Measurements from ENCODE around the gene LMO4. TPM values are rescaled to one million over a fixed set of nuclear protein-coding genes. Genes with fewer than 3 reads are reported as not detected.

The LMO4 gene
- total and polyA plus RNA-seq, 10 of the 15 experiments (the other 5 are each of a cell fraction or from before 2014, with no cell fraction given) = 3.8 to 76.6 (median 20.7) TPM

DNA sequence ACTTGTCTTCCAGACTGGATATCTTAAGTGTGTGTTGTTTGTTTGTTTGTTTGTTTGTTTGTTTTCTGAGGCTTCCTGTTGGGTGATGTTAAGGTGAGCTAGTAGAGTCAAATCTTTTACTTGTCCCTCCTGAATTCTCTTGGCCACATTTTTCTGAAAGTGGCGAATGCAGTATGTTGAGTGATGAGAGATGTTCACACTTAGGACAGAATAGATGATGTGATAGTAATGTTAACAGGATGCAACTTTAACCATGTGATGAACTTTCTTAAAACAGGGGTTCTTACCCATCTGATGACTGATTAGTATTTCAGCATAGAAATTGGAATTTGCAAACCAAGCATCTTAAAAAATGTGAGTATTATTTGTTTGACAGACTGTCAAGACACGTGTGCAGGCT, 40.2 kb downstream of the LMO4 start (continued):
- TF ChIP-seq ATF3 (IDR thresholded peaks at IDR 0.05; ENCODE audit: borderline replicate concordance, extremely low read depth, low read depth, low read length) (no peak), EZH2 (IDR thresholded peaks at IDR 0.05; ENCODE audit: borderline replicate concordance, control insufficient read depth, low read depth, low read length) (no peak), ZNF384 (IDR thresholded peaks at IDR 0.05; ENCODE audit: borderline replicate concordance, low read depth, low read length) (no peak), ZBED1 (IDR thresholded peaks at IDR 0.05; ENCODE audit: borderline replicate concordance) (no peak)

- H3K4me2 ChIP-seq (ENCODE audit: control insufficient read depth, insufficient read depth) = no peak overlapping the region
- CTCF ChIA-PET = interaction anchor here (1.3 kb wide), 1 partner anchor 14 kb away, joined by 3 read pairs; no protein-coding TSS in a partner anchor
- in situ Hi-C loops (cut with MboI) = no loop called here
- intact Hi-C loops (cut with micrococcal nuclease; ENCODE audit: unreplicated experiment) = no loop called here
- WGBS (ENCODE audit: insufficient coverage, insufficient replicate concordance, low lambda C conversion rate, missing lambda C conversion rate) = 48% methylated on average over 3 of the region's 3 CpGs
- no peaks in the 10 kb centered on the region for H3K36me3 ChIP-seq (ENCODE audit: control insufficient read depth in 2 of 2, insufficient read depth in 2 of 2, low read length in 1 of 2)
- SMC1A ChIA-PET (ENCODE audit: uncharacterized antibody, unreplicated experiment) = no interaction called here
- POLR2A ChIA-PET = no interaction called here
- H2AFZ ChIP-seq (ENCODE audit: control insufficient read depth, low read depth, low read length) = no peak overlapping the region
- no TSS peak for BruUV-seq (replicated peaks)
- no peak for FAIRE-seq
- DNase-seq (ENCODE audit: low read depth, low spot score) = no peak
- no peaks in the 10 kb centered on the region for H3K79me2 ChIP-seq (ENCODE audit: control insufficient read depth, insufficient read depth, low read length)
- H3K4me3 ChIP-seq = no peak overlapping the region
- H4K20me1 ChIP-seq (ENCODE audit: control insufficient read depth, insufficient read depth) = no peaks in the 10 kb centered on the region
- TF ChIP-seq ZBED1 (IDR thresholded peaks at IDR 0.05; ENCODE audit: borderline replicate concordance) (no peak), CHD4 (IDR thresholded peaks at IDR 0.05) (no peak), SMAD1 (IDR thresholded peaks at IDR 0.05; ENCODE audit: low read depth, partially characterized antibody) (no peak), FOS (IDR thresholded peaks at IDR 0.05; ENCODE audit: borderline replicate concordance, extremely low read depth, insufficient read length) (no peak), PBX3 (IDR thresholded peaks at IDR 0.05; ENCODE audit: insufficient replicate concordance, low read depth, low read length) (no peak)
- H3K4me1 ChIP-seq (ENCODE audit: control insufficient read depth, insufficient read depth, low read length) = no peaks in the 10 kb centered on the region
- no peaks in the 10 kb centered on the region for H3K9me3 ChIP-seq (replicated peaks; ENCODE audit: control insufficient read depth, insufficient read depth, low read length)
- no peak for ATAC-seq
- H3K9ac ChIP-seq (ENCODE audit: control insufficient read depth, insufficient read depth, low read length) = no peak overlapping the region
- H3K27me3 ChIP-seq (replicated peaks in 1 of 2; ENCODE audit: control insufficient read depth in 2 of 2, insufficient read depth in 2 of 2, low read length in 1 of 2) = no peaks in the 10 kb centered on the region
- no peak overlapping the region for H3K27ac ChIP-seq (ENCODE audit: control insufficient read depth, insufficient read depth)
- RAD21 ChIA-PET (ENCODE audit: unreplicated experiment) = no interaction called here
These were observed 41.2 kb downstream of the LMO4 start for GRCh38 chr1:87369736-87370478.
